Measurements from ENCODE around the gene LRCH1. TPM values are rescaled to one million over a fixed set of nuclear protein-coding genes. Genes with fewer than 3 reads are reported as not detected.
A peak's percentile ranks its signal among the peaks of the same experiment; 100 is the strongest.

The LRCH1 gene
- total RNA-seq, 1 experiment from 2014 or later, result 4.9 TPM

- no peak for DNase-seq (ENCODE audit: low spot score)
These were observed 63.0 kb downstream of the LRCH1 start for GRCh38 chr13:46615888-46616531.

GRCh38 chr13:46617229-46617721 lies 64.3 kb downstream of the LRCH1 start:
- DNase-seq (ENCODE audit: low spot score), result no peak

GRCh38 chr13:46617885-46618284 lies 64.9 kb downstream of the LRCH1 start:
- no peak for DNase-seq (ENCODE audit: low spot score)

- no peak for DNase-seq (ENCODE audit: low spot score)
These were observed 65.8 kb downstream of the LRCH1 start for GRCh38 chr13:46618694-46619254.

- DNase-seq (ENCODE audit: low spot score), result no peak
These were observed 67.1 kb downstream of the LRCH1 start for GRCh38 chr13:46620029-46620428.

- DNase-seq (ENCODE audit: low spot score), result no peak
These were observed 67.5 kb downstream of the LRCH1 start for GRCh38 chr13:46620471-46620870.

- DNase-seq (ENCODE audit: low spot score), result no peak
These were observed 68.2 kb downstream of the LRCH1 start for GRCh38 chr13:46621133-46621532.

GRCh38 chr13:46621792-46622629 lies 69.0 kb downstream of the LRCH1 start:
- DNase-seq (ENCODE audit: low spot score), result no peak

GRCh38 chr13:46622630-46623256 lies 69.8 kb downstream of the LRCH1 start:
- peak; percentile 60 for DNase-seq (ENCODE audit: low spot score)

- DNase-seq (ENCODE audit: low spot score), result no peak
These were observed 71.4 kb downstream of the LRCH1 start for GRCh38 chr13:46624353-46624752.

GRCh38 chr13:46624821-46625220 lies 71.9 kb downstream of the LRCH1 start:
- no peak for DNase-seq (ENCODE audit: low spot score)

GRCh38 chr13:46627462-46627861 lies 74.5 kb downstream of the LRCH1 start:
- DNase-seq (ENCODE audit: low spot score), result no peak

GRCh38 chr13:46628622-46629365 lies 75.8 kb downstream of the LRCH1 start:
- DNase-seq (ENCODE audit: low spot score), result no peak

- no peak for DNase-seq (ENCODE audit: low spot score)
These were observed 76.9 kb downstream of the LRCH1 start for GRCh38 chr13:46629811-46630413.

GRCh38 chr13:46630431-46631178 lies 77.6 kb downstream of the LRCH1 start:
- DNase-seq (ENCODE audit: low spot score), result no peak

- DNase-seq (ENCODE audit: low spot score), result no peak
These were observed 78.2 kb downstream of the LRCH1 start for GRCh38 chr13:46631179-46631542.

GRCh38 chr13:46632176-46632575 lies 79.2 kb downstream of the LRCH1 start:
- no peak for DNase-seq (ENCODE audit: low spot score)

- peak; percentile 54 for DNase-seq (ENCODE audit: low spot score)
These were observed 80.4 kb downstream of the LRCH1 start for GRCh38 chr13:46633416-46633815.

GRCh38 chr13:46636451-46636850 lies 83.5 kb downstream of the LRCH1 start:
- DNase-seq (ENCODE audit: low spot score), result no peak

GRCh38 chr13:46637213-46637612 lies 84.2 kb downstream of the LRCH1 start:
- no peak for DNase-seq (ENCODE audit: low spot score)
